GM08714 (cell line): ENCODE results near the gene DHH.

Experiments used
- H3K4me3 ChIP-seq: fragments of 200-500 bp; sonication (Bioruptor generic); 2 replicates; pipeline ENCODE4 v1.5.1; 2014; ENCODE audit warnings: mild to moderate bottlenecking, low read length, inconsistent platforms
- ZNF274 ChIP-seq: IDR thresholded peaks from 2 replicates; pipeline ENCODE4 v1.6.1; 2012; ENCODE audit warnings: mild to moderate bottlenecking, low read depth, low read length

The DHH gene

DNA sequence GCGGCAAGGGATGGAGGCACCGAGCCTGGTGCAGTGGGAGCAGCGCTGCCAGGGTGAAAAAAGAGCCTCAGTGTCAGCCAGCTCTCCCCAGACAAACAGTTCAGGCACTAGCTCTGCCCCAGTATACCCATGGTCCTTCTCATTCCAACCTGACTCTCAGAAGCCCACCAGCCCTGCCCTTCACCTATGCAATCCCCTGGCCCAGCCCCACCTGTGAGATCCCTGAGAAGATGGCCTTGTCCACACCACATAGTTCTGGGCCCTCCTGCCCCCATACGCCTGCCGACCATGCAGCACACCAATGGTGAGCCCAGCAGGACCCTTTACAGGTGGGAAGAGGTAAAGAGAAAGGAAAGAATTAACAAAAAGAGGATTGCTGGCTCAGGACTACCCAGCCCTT is 40.5 kb downstream of the DHH start:
- TF ChIP-seq ZNF274, result no peak
- no peak overlapping the region for H3K4me3 ChIP-seq

GRCh38 chr12:49052451-49053208 is 42.0 kb downstream of the DHH start:
- no peak for TF ChIP-seq ZNF274
- no peak overlapping the region for H3K4me3 ChIP-seq

DNA sequence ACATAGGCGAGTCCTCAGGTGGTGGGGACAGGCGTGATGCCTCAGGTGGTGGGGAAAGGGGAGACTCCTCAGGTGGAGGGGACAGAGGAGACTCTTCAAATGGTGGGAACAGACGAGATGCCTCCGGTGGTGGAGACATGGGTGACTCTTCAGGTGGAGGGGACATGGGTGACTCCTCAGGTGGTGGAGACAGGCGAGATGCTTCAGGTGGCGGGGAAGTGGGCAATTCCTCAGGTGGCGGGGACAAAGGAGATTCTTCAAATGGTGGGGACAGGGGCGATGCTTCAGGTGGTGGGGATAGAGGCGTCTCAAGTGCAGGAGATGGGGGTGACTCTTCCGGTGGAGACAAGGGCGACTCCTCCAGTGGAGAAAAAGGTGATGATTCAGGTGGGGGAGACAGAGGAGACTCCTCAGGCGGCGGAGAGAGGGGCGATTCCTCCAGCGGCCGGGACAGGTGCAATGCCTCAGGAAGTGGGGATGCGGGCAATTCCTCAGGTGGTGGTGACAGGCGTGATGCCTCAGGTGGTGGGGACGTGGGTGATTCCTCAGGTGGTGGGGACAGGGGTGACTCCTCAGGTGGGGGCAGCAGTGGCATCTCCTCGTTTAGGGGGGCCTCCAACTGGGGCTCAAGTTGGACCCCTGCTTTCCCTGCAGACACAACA is 42.7 kb downstream of the DHH start:
- H3K4me3 ChIP-seq, result no peak overlapping the region
- no peak for TF ChIP-seq ZNF274

- no peak overlapping the region for H3K4me3 ChIP-seq
- TF ChIP-seq ZNF274, result no peak
Measured at GRCh38 chr12:49051373-49051764, 43.2 kb downstream of the DHH start.

DNA sequence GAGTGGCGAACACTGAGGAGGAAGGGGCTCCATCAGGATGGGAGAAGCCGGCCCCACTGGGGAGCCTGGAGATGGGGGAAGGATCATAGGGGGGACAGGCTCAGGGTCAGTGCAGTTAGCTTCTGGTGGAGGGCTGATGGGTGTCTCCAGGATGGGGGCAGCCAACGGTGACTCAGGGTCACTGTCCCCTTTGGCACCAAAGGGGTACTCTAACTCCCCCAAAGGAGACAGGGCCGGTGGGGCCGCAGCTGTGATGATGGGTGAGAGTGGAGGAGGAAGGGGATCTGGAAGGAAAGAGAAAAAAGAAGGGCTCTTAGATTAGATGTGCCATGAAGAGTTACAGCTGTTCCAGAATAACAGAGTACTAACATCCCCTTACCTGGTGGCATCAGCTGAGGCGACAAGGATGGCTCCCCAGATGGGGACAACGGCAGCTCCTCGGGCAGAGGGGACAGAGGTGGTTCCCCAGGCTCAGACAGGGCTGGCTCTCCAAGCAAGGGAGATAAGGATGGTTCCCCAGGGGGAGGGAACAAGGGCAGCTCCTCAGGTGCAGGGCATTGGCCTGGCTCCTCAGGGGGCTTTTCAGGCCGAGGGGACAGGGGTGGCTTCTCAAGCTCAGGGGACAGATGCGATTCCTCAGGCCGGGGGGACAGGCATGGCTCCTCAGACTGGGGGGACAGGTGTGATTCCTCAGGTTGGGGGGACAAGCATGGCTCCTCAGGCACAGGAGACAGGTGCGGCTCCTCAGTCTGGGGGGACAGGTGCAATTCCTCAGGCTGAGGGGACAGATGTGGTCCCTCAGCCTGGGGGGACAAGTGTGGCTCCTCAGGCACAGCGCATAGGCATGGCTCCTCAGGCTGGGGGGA is 43.9 kb downstream of the DHH start:
- no peak overlapping the region for H3K4me3 ChIP-seq
- TF ChIP-seq ZNF274, result no peak

GRCh38 chr12:49049566-49050224 is 44.9 kb downstream of the DHH start:
- TF ChIP-seq ZNF274, result no peak
- no peak overlapping the region for H3K4me3 ChIP-seq

GRCh38 chr12:49048953-49049352 is 45.6 kb downstream of the DHH start:
- TF ChIP-seq ZNF274, result no peak
- H3K4me3 ChIP-seq, result no peak overlapping the region

- H3K4me3 ChIP-seq, result no peak overlapping the region
- TF ChIP-seq ZNF274, result no peak
Measured at GRCh38 chr12:49046129-49046895, 48.3 kb downstream of the DHH start.

GRCh38 chr12:49044660-49045059 is 49.9 kb downstream of the DHH start:
- H3K4me3 ChIP-seq, result no peak overlapping the region
- no peak for TF ChIP-seq ZNF274

- TF ChIP-seq ZNF274, result no peak
- H3K4me3 ChIP-seq, result no peak overlapping the region
Measured at GRCh38 chr12:49043856-49044258, 50.7 kb downstream of the DHH start.

DNA sequence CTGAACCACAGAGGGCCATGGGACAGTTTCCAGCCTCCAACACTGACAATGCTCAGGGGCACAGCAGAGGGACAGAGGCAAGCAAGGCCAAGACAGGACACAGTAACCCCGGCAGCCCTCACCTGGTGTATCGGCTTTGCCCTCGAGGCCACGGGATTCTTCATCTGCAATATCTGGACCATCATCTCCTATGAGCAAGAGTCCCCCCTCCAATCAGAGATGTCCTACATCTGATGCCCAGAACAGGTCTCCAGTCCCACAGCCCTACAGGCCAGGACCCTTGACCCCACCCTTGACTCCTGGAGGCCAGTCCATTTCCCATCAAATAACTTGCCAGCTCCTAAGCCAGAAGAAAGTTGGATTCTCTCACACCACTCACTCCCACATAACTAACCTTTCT is 51.4 kb downstream of the DHH start:
- H3K4me3 ChIP-seq, result no peak overlapping the region
- no peak for TF ChIP-seq ZNF274

GRCh38 chr12:49041881-49042484 is 52.6 kb downstream of the DHH start:
- TF ChIP-seq ZNF274, result no peak
- H3K4me3 ChIP-seq, result no peak overlapping the region
